Liver (tissue), 3 donors: ENCODE results near the gene AMY2B.
"Not testable (repeated sequence)": the region's sequence is repeated elsewhere in the genome, so short reads cannot be mapped to it uniquely, and the experiment has no call there.

Experiments used
- CTCF ChIP-seq: fragments of 150-350 bp; IDR thresholded peaks from 2 replicates; pipeline ENCODE4 v1.5.1; 2017; ENCODE audit warnings: improper control_type of control experiment, low read depth, low read length; ENCODE audit not compliant: missing input control
- EGR1 ChIP-seq, 2 donors: IDR thresholded peaks; 2 replicates each; pipeline ENCODE4 v1.6.1; 2016 to 2018; ENCODE audit warnings: antibody characterized with exemption in 2 of 2, low read depth in 2 of 2
- FOXA1 ChIP-seq: IDR thresholded peaks from 2 replicates; pipeline ENCODE4 v1.6.1; 2016; ENCODE audit warnings: antibody characterized with exemption
- FOXA2 ChIP-seq: IDR thresholded peaks from 2 replicates; pipeline ENCODE4 v1.6.1; 2016; ENCODE audit warnings: antibody characterized with exemption
- JUND ChIP-seq, 2 donors: IDR thresholded peaks; 2 replicates each; pipeline ENCODE4 v1.6.1; 2016; ENCODE audit warnings: antibody characterized with exemption in 2 of 2
- MAX ChIP-seq: IDR thresholded peaks from 2 replicates; pipeline ENCODE4 v1.6.1; 2016; ENCODE audit warnings: antibody characterized with exemption
- RAD21 ChIP-seq, 2 donors: IDR thresholded peaks; 2 replicates each; pipeline ENCODE4 v1.6.1; 2016; ENCODE audit warnings: antibody characterized with exemption in 2 of 2, mild to moderate bottlenecking in 2 of 2
- REST ChIP-seq: IDR thresholded peaks from 2 replicates; pipeline ENCODE4 v1.6.1; 2016; ENCODE audit warnings: antibody characterized with exemption, mild to moderate bottlenecking
- SP1 ChIP-seq: IDR thresholded peaks from 2 replicates; pipeline ENCODE4 v1.6.1; 2018; ENCODE audit warnings: antibody characterized with exemption, mild to moderate bottlenecking
- TAF1 ChIP-seq: conservative IDR thresholded peaks from 2 replicates; pipeline ENCODE4 v1.6.1; 2016; ENCODE audit warnings: antibody characterized with exemption, mild to moderate bottlenecking
- YY1 ChIP-seq: IDR thresholded peaks from 2 replicates; pipeline ENCODE4 v1.6.1; 2016; ENCODE audit warnings: antibody characterized with exemption, mild to moderate bottlenecking
- ZBTB33 ChIP-seq: IDR thresholded peaks from 2 replicates; pipeline ENCODE4 v1.6.1; 2016; ENCODE audit warnings: antibody characterized with exemption
- donor health status: healthy.
- donor health status: healthy.

GRCh38 chr1:103576784-103577183, 5.4 kb downstream of the AMY2B start:
- TF ChIP-seq RAD21 (IDR thresholded peaks at IDR 0.05); CTCF; FOXA1; JUND (IDR thresholded peaks at IDR 0.05); YY1; SP1; TAF1; MAX; EGR1 (IDR thresholded peaks at IDR 0.05; ENCODE audit: low read depth in 2 of 2); REST; ZBTB33; FOXA2: not testable (repeated sequence)
